GM12878 (cell line): Measurements from ENCODE around the gene PROB1. TPM values are rescaled to one million over a fixed set of nuclear protein-coding genes. Genes with fewer than 3 reads are reported as not detected.

Experiments used
- CBFB ChIP-seq: IDR thresholded peaks from 2 replicates; pipeline ENCODE4 v1.6.1; 2016; ENCODE audit warnings: antibody characterized with exemption, low read depth
- E2F4 ChIP-seq: IDR thresholded peaks from 2 replicates; pipeline ENCODE4 v1.6.1; 2012; ENCODE audit warnings: low read depth, low read length, improper control_type of control experiment
- EP300 ChIP-seq, 2 experiments: fragments of 150-350 bp in 1 of 2; IDR thresholded peaks; 2 replicates each; pipeline ENCODE4 v1.6.1; 2011 to 2012; ENCODE audit warnings: low read depth in 2 of 2, low read length in 2 of 2, borderline replicate concordance in 1 of 2, improper control_type of control experiment in 1 of 2, inconsistent platforms in 1 of 2; ENCODE audit not compliant: control insufficient read depth in 1 of 2
- FOXM1 ChIP-seq: IDR thresholded peaks from 2 replicates; pipeline ENCODE4 v1.6.1; 2012; ENCODE audit warnings: low read depth, mild to moderate bottlenecking, inconsistent platforms, low read length, moderate library complexity
- IRF5 ChIP-seq: fragments of 450-650 bp; IDR thresholded peaks from 2 replicates; pipeline ENCODE4 v1.6.1; 2017; ENCODE audit warnings: borderline replicate concordance
- MTA3 ChIP-seq: IDR thresholded peaks from 2 replicates; pipeline ENCODE4 v1.6.1; 2012; ENCODE audit warnings: low read length, inconsistent platforms, borderline replicate concordance
- NKRF ChIP-seq: fragments of 450-650 bp; conservative IDR thresholded peaks from 2 replicates; pipeline ENCODE4 v1.6.1; 2017; ENCODE audit warnings: mild to moderate bottlenecking, moderate library complexity
- PBX3 ChIP-seq: IDR thresholded peaks from 2 replicates; pipeline ENCODE4 v1.6.1; 2011; ENCODE audit warnings: mild to moderate bottlenecking, low read depth, low read length, moderate library complexity; ENCODE audit not compliant: insufficient replicate concordance
- POLR2AphosphoS5 ChIP-seq: IDR thresholded peaks from 2 replicates; pipeline ENCODE4 v1.6.1; 2011; ENCODE audit warnings: mild to moderate bottlenecking, low read length, inconsistent platforms
- ZBTB40 ChIP-seq: fragments of 450-650 bp; IDR thresholded peaks from 2 replicates; pipeline ENCODE4 v1.6.1; 2016; ENCODE audit warnings: mild to moderate bottlenecking, moderate library complexity, borderline replicate concordance
- polyA plus RNA-seq, 11 experiments: library from polyadenylated mRNA; depleted of rRNA in 4 of 11; unstranded in 6 of 11; stranded (reverse) in 5 of 11; fragments of >200 nt; fragmentation: Nextera tagmentation in 4 of 11; fragmentation: Illumina TruSeq in 1 of 11; extraction: Ambion mirVana in 4 of 11; extraction: Trizol in 1 of 11; gene quantifications; 1 replicate in 1 of 11; 2 replicates in 10 of 11; pipeline versions ENCODE4 v1.2.1 to v1.2.3, GENCODE V29; 2011 to 2016; ENCODE audit warnings: inconsistent platforms in 2 of 11, missing spikeins in 2 of 11, low read depth in 1 of 11
- total RNA-seq, 4 experiments: library from RNA; depleted of rRNA in 3 of 4; stranded (reverse); fragments of >200 nt in 3 of 4; fragmentation: Illumina TruSeq in 1 of 4; extraction: Trizol in 1 of 4; gene quantifications; 2 replicates each; pipeline versions ENCODE4 v1.2.1 to v1.2.3, GENCODE V29; 2013 to 2021

PROB1 gene
- total and polyA plus RNA-seq, 10 of the 15 experiments (the other 5 are each of a cell fraction or from before 2014, with no cell fraction given), result 0.14 to 8.1 (median 2.9) TPM

- TF ChIP-seq ZBTB40 (peak; percentile 61; the same call in 1 of the 2 replicates), E2F4 (no peak), NKRF (0 out of 2 replicates have a peak, but pooled peaks have one; percentile 16), PBX3 (peak; percentile 52), IRF5 (no peak), MTA3 (no peak), FOXM1 (no peak), CBFB (no peak; the same call in 1 of the 2 replicates), EP300 (IDR thresholded peaks at IDR 0.05; ENCODE audit: borderline replicate concordance in 1 of 2, control insufficient read depth in 1 of 2, low read depth in 2 of 2, low read length in 2 of 2) (0 out of 4 replicates have a peak, but pooled peaks of 1 of the 2 experiments have one; percentile 14), POLR2AphosphoS5 (peak; percentile 62; the same call in 1 of the 2 replicates)
- TF ChIP-seq, all 136 proteins: peak for 39
Measured at GRCh38 chr5:139403787-139404483, 9.0 kb upstream of the PROB1 start, which contains the start of gene SPATA24 (continued).
